ENCODE results near the gene PTPRD. TPM values are rescaled to one million over a fixed set of nuclear protein-coding genes. Genes with fewer than 3 reads are reported as not detected.

Gene PTPRD
- total and polyA plus RNA-seq, 9 donors = 16.2 to 231 (median 85.8) TPM

DNA sequence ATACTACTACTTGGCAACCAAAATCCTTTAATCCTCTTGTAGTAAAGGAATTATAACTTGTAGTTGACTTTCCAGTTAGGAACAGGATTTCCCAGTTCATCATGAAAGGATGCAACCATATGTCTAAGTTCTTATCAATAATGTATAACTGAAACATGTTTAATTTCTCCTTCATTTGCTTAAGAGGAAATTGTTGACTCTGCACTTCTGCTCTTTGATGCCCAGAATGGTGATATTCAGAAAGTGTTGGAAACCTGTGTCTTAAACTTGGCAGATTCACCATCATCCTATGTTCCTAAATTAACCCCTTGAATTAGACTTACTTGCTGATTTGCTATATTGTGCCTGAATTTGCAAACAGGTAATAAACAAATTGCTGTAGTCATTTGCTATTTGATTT, 201.5 kb downstream of the PTPRD start:
- intact Hi-C loops (cut with DNase I) = no loop called here

DNA sequence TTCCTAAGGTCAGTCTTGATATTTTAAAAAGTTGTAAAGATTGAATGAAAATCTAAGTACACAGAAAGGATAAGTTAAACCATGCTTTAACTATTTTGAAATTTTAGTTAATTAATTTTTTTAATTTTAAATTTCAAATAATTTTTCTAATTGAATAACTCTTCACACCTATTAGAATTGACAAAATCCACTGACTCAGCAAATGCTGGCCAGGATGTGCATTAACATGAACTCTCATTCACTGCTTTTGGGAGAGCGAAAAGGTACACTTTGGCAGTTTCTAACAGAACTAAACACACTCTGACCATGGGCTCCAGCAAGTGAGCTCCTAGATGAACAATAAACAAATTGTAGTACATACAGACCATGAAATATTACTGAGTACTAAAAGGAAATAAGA, 209.5 kb downstream of the PTPRD start:
- Histone ChIP-seq H3K9me3 (no peaks in the 10 kb centered on the region), H3K36me3 (no peaks in the 10 kb centered on the region), H3K27me3 (no peaks in the 10 kb centered on the region), H3K4me3 (no peak overlapping the region), H3K4me1 (ENCODE audit: insufficient read depth) (no peaks in the 10 kb centered on the region), H3K27ac (no peak overlapping the region)
- WGBS, 3 donors = 91 to 98% (median 96%) methylated on average over 1 of the region's 1 CpG
- intact Hi-C loops (cut with DNase I) = no loop called here
- no peak for TF ChIP-seq POLR2A (IDR thresholded peaks at IDR 0.05)
- TF ChIP-seq, protein P1, sequence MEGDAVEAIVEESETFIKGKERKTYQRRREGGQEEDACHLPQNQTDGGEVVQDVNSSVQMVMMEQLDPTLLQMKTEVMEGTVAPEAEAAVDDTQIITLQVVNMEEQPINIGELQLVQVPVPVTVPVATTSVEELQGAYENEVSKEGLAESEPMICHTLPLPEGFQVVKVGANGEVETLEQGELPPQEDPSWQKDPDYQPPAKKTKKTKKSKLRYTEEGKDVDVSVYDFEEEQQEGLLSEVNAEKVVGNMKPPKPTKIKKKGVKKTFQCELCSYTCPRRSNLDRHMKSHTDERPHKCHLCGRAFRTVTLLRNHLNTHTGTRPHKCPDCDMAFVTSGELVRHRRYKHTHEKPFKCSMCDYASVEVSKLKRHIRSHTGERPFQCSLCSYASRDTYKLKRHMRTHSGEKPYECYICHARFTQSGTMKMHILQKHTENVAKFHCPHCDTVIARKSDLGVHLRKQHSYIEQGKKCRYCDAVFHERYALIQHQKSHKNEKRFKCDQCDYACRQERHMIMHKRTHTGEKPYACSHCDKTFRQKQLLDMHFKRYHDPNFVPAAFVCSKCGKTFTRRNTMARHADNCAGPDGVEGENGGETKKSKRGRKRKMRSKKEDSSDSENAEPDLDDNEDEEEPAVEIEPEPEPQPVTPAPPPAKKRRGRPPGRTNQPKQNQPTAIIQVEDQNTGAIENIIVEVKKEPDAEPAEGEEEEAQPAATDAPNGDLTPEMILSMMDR (IDR thresholded peaks at IDR 0.05) = no peak
- no peak for TF ChIP-seq EP300 (IDR thresholded peaks at IDR 0.05)
- DNase-seq = no peak

More for the DNA sequence above, 201.5 kb downstream of the PTPRD start:
- Histone ChIP-seq H3K4me1 (ENCODE audit: insufficient read depth) (no peaks in the 10 kb centered on the region), H3K4me3 (no peak overlapping the region), H3K9me3 (no peaks in the 10 kb centered on the region), H3K36me3 (no peaks in the 10 kb centered on the region), H3K27me3 (no peaks in the 10 kb centered on the region), H3K27ac (no peak overlapping the region)
- TF ChIP-seq POLR2A (IDR thresholded peaks at IDR 0.05) = no peak
- TF ChIP-seq, protein P1 (IDR thresholded peaks at IDR 0.05) = no peak
- no peak for TF ChIP-seq EP300 (IDR thresholded peaks at IDR 0.05)
- DNase-seq = no peak

GRCh38 chr9:10396615-10397014, 216.2 kb downstream of the PTPRD start:
- DNase-seq = no peak
- no peak overlapping the region for H3K4me3 ChIP-seq
- 35 to 40% (median 36%) methylated on average over 2 of the region's 2 CpGs for WGBS, 3 donors
- H3K9me3 ChIP-seq = no peaks in the 10 kb centered on the region
- H3K27ac ChIP-seq = no peak overlapping the region
- H3K36me3 ChIP-seq = no peaks in the 10 kb centered on the region
- TF ChIP-seq POLR2A (IDR thresholded peaks at IDR 0.05) = no peak
- TF ChIP-seq, protein P1 (IDR thresholded peaks at IDR 0.05) = no peak
- TF ChIP-seq EP300 (IDR thresholded peaks at IDR 0.05) = no peak
- no peaks in the 10 kb centered on the region for H3K27me3 ChIP-seq
- no peaks in the 10 kb centered on the region for H3K4me1 ChIP-seq (ENCODE audit: insufficient read depth)
- intact Hi-C loops (cut with DNase I) = no loop called here

GRCh38 chr9:10387282-10387681, 225.5 kb downstream of the PTPRD start:
- 84 to 91% (median 88%) methylated on average over 1 of the region's 1 CpG for WGBS, 3 donors
- TF ChIP-seq, protein P1 (IDR thresholded peaks at IDR 0.05) = no peak
- no peak for TF ChIP-seq POLR2A (IDR thresholded peaks at IDR 0.05)
- no peak for TF ChIP-seq EP300 (IDR thresholded peaks at IDR 0.05)
- H3K27ac ChIP-seq = no peak overlapping the region
- no peak for DNase-seq
- intact Hi-C loops (cut with DNase I) = no loop called here
- no peaks in the 10 kb centered on the region for H3K27me3 ChIP-seq
- no peaks in the 10 kb centered on the region for H3K9me3 ChIP-seq
- no peaks in the 10 kb centered on the region for H3K4me1 ChIP-seq (ENCODE audit: insufficient read depth)
- no peaks in the 10 kb centered on the region for H3K36me3 ChIP-seq
- H3K4me3 ChIP-seq = no peak overlapping the region

DNA sequence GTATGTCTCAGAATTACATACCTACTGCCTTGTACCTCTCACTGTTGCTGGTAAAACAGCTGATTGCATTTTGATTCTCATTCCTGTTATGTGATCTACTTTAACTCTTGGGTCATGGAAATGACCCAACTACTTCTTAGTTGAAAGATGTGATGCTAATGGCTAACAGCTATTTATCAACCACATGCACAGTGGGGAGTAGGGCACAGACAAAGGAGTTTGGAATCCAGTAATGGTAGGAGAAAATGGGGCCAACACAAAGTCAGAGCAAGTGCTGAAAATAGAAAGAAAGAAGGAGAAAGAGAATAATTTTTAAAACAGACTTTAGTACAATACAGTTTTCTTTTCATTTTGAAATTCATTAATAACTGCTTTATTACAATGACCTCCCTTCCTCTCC, 241.0 kb downstream of the PTPRD start:
- no peak overlapping the region for H3K4me3 ChIP-seq
- H3K27me3 ChIP-seq = no peaks in the 10 kb centered on the region
- TF ChIP-seq POLR2A (IDR thresholded peaks at IDR 0.05) = no peak
- TF ChIP-seq, protein P1 (IDR thresholded peaks at IDR 0.05) = no peak
- H3K4me1 ChIP-seq (ENCODE audit: insufficient read depth) = no peaks in the 10 kb centered on the region
- H3K9me3 ChIP-seq = no peaks in the 10 kb centered on the region
- DNase-seq = no peak
- intact Hi-C loops (cut with DNase I) = no loop called here
- H3K36me3 ChIP-seq = no peaks in the 10 kb centered on the region
- H3K27ac ChIP-seq = no peak overlapping the region

Measured in ovary (tissue), 9 donors.